ENCODE data around the gene C1orf226.

DNA sequence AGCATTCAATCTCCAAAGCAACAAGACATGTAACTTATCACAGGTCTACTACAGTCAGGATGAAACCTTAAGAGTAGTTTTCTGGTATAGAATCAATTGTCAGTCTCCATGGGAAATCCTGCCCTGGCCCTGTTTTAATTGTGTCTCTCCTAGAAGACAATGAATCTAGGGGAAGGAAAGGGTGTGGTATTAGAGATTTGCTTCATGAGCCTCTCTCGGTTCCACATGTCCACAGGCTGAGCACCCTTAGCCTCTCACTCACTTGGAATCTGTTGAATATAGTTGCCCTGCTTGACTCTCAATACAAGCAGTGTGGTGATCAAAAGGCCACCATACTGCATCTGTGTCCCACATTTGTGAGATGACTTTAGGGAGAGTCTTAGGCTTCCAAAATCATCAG is 22.6 kb upstream of the C1orf226 start:
- TF ChIP-seq, protein P1, sequence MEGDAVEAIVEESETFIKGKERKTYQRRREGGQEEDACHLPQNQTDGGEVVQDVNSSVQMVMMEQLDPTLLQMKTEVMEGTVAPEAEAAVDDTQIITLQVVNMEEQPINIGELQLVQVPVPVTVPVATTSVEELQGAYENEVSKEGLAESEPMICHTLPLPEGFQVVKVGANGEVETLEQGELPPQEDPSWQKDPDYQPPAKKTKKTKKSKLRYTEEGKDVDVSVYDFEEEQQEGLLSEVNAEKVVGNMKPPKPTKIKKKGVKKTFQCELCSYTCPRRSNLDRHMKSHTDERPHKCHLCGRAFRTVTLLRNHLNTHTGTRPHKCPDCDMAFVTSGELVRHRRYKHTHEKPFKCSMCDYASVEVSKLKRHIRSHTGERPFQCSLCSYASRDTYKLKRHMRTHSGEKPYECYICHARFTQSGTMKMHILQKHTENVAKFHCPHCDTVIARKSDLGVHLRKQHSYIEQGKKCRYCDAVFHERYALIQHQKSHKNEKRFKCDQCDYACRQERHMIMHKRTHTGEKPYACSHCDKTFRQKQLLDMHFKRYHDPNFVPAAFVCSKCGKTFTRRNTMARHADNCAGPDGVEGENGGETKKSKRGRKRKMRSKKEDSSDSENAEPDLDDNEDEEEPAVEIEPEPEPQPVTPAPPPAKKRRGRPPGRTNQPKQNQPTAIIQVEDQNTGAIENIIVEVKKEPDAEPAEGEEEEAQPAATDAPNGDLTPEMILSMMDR (IDR thresholded peaks at IDR 0.05; ENCODE audit: poor library complexity), result no peak
- no peak for TF ChIP-seq EZH2 (IDR thresholded peaks at IDR 0.05; ENCODE audit: borderline replicate concordance)
- no peak for TF ChIP-seq EZH2phosphoT487 (IDR thresholded peaks at IDR 0.05; ENCODE audit: low read depth, severe bottlenecking, unreplicated experiment)

All from hepatocyte (in vitro differentiated cells).